Retinal pigment epithelial cell (primary cell): ENCODE measurements around the gene HOXA10.

Source experiments
- DNase-seq: peaks from one replicate; pipeline ENCODE4 v3.0.0-alpha.2; 2010; ENCODE audit warnings: low read depth
- H3K4me3 ChIP-seq: 2 replicates; pipeline ENCODE4 v1.5.1; 2011; ENCODE audit warnings: mild to moderate bottlenecking, low read length, control low read depth, moderate library complexity
- TF ChIP-seq, protein P1 (sequence below): conservative IDR thresholded peaks from 2 replicates; pipeline ENCODE4 v1.5.1; 2011; ENCODE audit warnings: low read depth, low read length, control low read depth, inconsistent platforms

HOXA10 gene

DNA sequence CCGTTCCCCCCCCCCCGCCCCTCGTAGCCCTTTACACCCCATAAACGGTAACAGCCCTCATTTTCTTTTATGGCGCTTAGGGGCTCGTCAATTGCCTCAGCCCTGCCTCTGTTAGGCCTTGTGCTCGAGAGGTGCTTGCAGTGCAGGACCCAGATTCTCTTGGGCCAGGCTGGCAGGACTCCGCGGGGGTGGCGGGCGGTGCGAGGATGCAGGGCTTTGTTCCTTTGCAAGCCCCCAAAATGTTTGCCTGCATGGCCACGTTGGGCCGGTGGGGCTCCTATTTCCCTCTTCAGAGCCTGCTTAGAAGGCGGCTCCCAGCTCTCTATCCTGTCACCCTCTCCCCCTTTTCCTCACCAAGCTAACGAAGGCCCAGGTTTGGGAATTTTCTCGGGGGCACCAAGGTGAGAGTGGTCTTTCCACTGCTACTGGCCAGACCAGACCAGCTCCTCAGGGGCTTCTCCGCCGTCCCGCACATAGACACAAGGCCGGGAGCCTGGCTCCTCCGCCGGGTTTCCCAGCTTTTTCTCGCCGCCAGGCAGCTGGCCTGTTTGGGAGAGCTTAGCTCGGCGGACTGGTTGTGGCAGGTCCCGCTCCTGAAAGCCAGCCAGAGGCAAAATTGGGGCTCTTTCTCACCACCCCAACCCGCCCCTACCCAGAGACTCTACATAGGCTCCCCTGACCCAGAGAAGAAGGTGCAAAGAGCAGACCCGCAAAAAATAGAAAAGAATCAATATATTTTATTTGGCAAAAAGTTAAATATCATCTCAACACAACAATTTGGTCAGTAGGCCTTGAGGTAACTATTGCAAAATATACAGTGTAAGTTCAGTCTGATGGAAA, 12.2 kb downstream of the HOXA10 start:
- H3K4me3 ChIP-seq: no peak overlapping the region
- TF ChIP-seq, protein P1, sequence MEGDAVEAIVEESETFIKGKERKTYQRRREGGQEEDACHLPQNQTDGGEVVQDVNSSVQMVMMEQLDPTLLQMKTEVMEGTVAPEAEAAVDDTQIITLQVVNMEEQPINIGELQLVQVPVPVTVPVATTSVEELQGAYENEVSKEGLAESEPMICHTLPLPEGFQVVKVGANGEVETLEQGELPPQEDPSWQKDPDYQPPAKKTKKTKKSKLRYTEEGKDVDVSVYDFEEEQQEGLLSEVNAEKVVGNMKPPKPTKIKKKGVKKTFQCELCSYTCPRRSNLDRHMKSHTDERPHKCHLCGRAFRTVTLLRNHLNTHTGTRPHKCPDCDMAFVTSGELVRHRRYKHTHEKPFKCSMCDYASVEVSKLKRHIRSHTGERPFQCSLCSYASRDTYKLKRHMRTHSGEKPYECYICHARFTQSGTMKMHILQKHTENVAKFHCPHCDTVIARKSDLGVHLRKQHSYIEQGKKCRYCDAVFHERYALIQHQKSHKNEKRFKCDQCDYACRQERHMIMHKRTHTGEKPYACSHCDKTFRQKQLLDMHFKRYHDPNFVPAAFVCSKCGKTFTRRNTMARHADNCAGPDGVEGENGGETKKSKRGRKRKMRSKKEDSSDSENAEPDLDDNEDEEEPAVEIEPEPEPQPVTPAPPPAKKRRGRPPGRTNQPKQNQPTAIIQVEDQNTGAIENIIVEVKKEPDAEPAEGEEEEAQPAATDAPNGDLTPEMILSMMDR: no peak
- DNase-seq: no peak

- TF ChIP-seq, protein P1: no peak
- H3K4me3 ChIP-seq: no peak overlapping the region
- no peak for DNase-seq
Measured at GRCh38 chr7:27161214-27161720, 12.9 kb downstream of the HOXA10 start.

GRCh38 chr7:27160546-27161213, 13.4 kb downstream of the HOXA10 start:
- H3K4me3 ChIP-seq: peak overlapping the region; percentile 49
- peak; percentile 17 for DNase-seq
- TF ChIP-seq, protein P1: peak; percentile 93

- DNase-seq: no peak
- TF ChIP-seq, protein P1: no peak
- H3K4me3 ChIP-seq: no peak overlapping the region
Measured at GRCh38 chr7:27160145-27160545, 14.0 kb downstream of the HOXA10 start.

- DNase-seq: no peak
- H3K4me3 ChIP-seq: no peak overlapping the region
- TF ChIP-seq, protein P1: no peak
Measured at GRCh38 chr7:27159266-27160144, 14.6 kb downstream of the HOXA10 start.

DNA sequence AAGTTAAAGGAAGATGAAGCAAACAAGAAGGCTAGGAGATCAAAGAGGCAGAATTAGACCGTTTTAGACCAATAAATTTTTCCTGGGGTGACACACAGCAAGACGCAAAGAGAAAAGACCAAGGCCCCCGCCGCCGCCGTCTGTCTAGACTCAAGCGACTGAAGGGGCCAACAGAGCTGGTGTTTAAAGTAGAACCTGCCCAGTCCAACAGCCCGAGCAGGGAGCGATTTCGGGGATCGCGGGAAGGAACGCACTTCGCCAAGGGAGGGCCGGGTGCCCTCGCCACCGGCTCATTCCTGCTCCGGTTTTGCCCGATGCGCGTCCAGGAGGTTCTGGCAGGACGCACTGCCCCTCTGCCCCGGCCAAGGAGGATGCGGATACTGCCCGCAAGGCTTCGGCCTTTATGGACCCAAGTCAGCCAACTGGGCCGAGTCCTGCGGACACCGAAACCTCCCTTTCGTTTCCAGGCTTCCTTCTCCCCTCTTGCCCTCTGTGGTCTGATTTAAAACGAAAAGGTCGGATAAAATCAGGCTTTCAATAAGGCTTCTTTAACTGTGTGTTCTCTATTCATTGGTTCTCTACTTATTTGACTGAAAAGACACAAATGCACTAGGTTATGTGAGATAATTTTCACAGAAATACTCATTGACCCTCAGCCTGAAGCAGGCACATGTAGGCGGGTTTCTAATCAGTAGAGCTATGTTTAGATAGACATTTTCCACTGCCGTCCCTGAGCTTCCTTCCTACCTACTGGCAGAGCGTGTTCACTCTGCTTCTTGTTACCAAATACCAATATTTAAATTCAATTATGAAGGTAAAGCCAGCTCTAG, 15.5 kb downstream of the HOXA10 start:
- TF ChIP-seq, protein P1: no peak
- H3K4me3 ChIP-seq: no peak overlapping the region
- no peak for DNase-seq
